CD4-positive, alpha-beta T cell (primary cell): ENCODE results near the gene PAPPA. TPM values are rescaled to one million over a fixed set of nuclear protein-coding genes. Genes with fewer than 3 reads are reported as not detected.

Experiments used
- ATAC-seq: fragments of 200-7000 bp; cut with Tn5 transposase; one replicate; pipeline ENCODE4 v1.10.0; 2022; ENCODE audit warnings: mild to moderate bottlenecking; ENCODE audit not compliant: poor library complexity
- CTCF ChIA-PET: fragments of 350-600 bp; sonication (Branson Sonifier 250); formaldehyde crosslinking; loops from one replicate; lab custom pipeline; 2021; ENCODE audit warnings: antibody characterized with exemption, inconsistent platforms; lab: Charles Lee
- POLR2A ChIA-PET: fragments of 350-600 bp; sonication (Branson Sonifier 250); formaldehyde crosslinking; loops from one replicate; lab custom pipeline; 2021; ENCODE audit warnings: antibody characterized with exemption, inconsistent platforms; lab: Charles Lee
- DNase-seq, 14 experiments: peaks; one replicate each; pipeline ENCODE4 v3.0.0-alpha.2; 2013 to 2020; ENCODE audit warnings: mixed read lengths in 2 of 14
- H3K27ac ChIP-seq, 2 donors: one replicate each; pipeline versions ENCODE4 v1.5.1 to v1.7.0; 2013; ENCODE audit warnings: low read length in 2 of 2, low read depth in 1 of 2, mild to moderate bottlenecking in 1 of 2
- H3K27me3 ChIP-seq, 2 experiments: 1 replicate in 1 of 2; 2 replicates in 1 of 2; pipeline versions ENCODE4 v1.6.1 to v1.7.0; 2013; ENCODE audit warnings: low read length in 2 of 2, control low read depth in 1 of 2, mild to moderate bottlenecking in 1 of 2, moderate library complexity in 1 of 2; ENCODE audit not compliant: insufficient read depth in 2 of 2, control insufficient read depth in 1 of 2
- H3K36me3 ChIP-seq: one replicate; pipeline ENCODE4 v1.6.1; 2013; ENCODE audit warnings: low read length, control low read depth; ENCODE audit not compliant: insufficient read depth
- H3K4me1 ChIP-seq: one replicate; pipeline ENCODE4 v1.6.1; 2013; ENCODE audit warnings: low read length, control low read depth; ENCODE audit not compliant: insufficient read depth
- H3K4me3 ChIP-seq: one replicate; pipeline ENCODE4 v1.5.1; 2013; ENCODE audit warnings: mild to moderate bottlenecking, low read length, moderate library complexity
- H3K9me3 ChIP-seq, 2 experiments: 1 replicate in 1 of 2; 2 replicates in 1 of 2; pipeline versions ENCODE4 v1.6.1 to v1.7.0; 2013; ENCODE audit warnings: low read length in 2 of 2, mild to moderate bottlenecking in 2 of 2, control low read depth in 1 of 2, moderate library complexity in 1 of 2; ENCODE audit not compliant: control insufficient read depth in 1 of 2, insufficient read depth in 1 of 2
- H3K27ac Mint-ChIP-seq: one replicate; pipeline ENCODE4 v1.8.0; 2020; ENCODE audit warnings: mixed read lengths
- H3K27me3 Mint-ChIP-seq: one replicate; pipeline ENCODE4 v1.8.0; 2021; ENCODE audit warnings: mixed read lengths
- H3K36me3 Mint-ChIP-seq: one replicate; pipeline ENCODE4 v1.8.0; 2021; ENCODE audit warnings: low read depth, mixed read lengths
- H3K4me1 Mint-ChIP-seq: one replicate; pipeline ENCODE4 v1.8.0; 2021; ENCODE audit warnings: low read depth, mixed read lengths
- H3K4me3 Mint-ChIP-seq: one replicate; pipeline ENCODE4 v1.8.0; 2020; ENCODE audit warnings: mild to moderate bottlenecking, mixed read lengths
- H3K9me3 Mint-ChIP-seq: one replicate; pipeline ENCODE4 v1.8.0; 2020; ENCODE audit warnings: mixed read lengths
- CTCF ChIP-seq: fragments of 200-600 bp; IDR thresholded peaks from one replicate; pipeline ENCODE4 v1.8.0; 2022; ENCODE audit warnings: antibody characterized with exemption, mild to moderate bottlenecking
- intact Hi-C, 2 experiments: fragments of 100-400 bp; cut with DNase I in 1 of 2; cut with micrococcal nuclease in 1 of 2; formaldehyde crosslinking; loops; one replicate each; pipeline versions ENCODE4 v1.15.1 to v1.9.0; 2023 to 2025; cut with DNase I, micrococcal nuclease
- total RNA-seq, 174 experiments: library from RNA in 2 of 174; stranded (reverse) in 2 of 174; gene quantifications; one replicate each; pipeline ENCODE4 v1.2.3 and lab custom pipeline; 2021 to 2026

Gene PAPPA
- total RNA-seq, 2 experiments from 2014 or later: 0.03 TPM; not detected in 1

GRCh38 chr9:116196806-116197205, 43.2 kb downstream of the PAPPA start:
- intact Hi-C loops: no loop called here
- CTCF ChIA-PET: no interaction called here

DNA sequence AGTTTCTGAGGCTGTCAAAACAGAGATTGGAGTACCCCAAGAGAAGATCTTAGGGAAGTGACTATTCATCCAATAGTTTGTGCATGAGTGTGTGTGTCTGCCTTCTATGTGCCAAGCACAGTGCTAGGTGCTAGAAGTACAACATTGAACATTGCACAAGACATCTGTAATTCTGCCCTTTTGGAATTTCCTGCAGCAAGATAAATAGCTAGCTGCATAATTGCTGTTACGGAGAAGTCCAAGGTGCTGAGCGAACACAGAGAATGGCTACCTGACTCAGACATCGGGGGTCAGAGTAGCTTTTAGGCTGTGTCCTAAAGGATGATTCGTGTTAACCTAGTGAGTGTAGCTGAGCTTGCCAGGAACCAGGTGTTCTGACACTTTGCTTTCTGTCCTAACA, 44.8 kb downstream of the PAPPA start:
- no peak overlapping the region for H3K27ac Mint-ChIP-seq
- no peak for ATAC-seq
- no peaks in the 10 kb centered on the region for H3K36me3 ChIP-seq
- intact Hi-C loops: no loop called here
- H3K9me3 ChIP-seq: no peaks in the 10 kb centered on the region
- H3K9me3 Mint-ChIP-seq: no peaks in the 10 kb centered on the region
- ChIA-PET CTCF (no interaction called here), POLR2A (no interaction called here)
- no peak for TF ChIP-seq CTCF
- no peaks in the 10 kb centered on the region for H3K36me3 Mint-ChIP-seq
- H3K27me3 Mint-ChIP-seq: no peaks in the 10 kb centered on the region
- no peak overlapping the region for H3K4me3 Mint-ChIP-seq
- H3K27me3 ChIP-seq: peaks cover 0 to 3% of the 10 kb centered on the region in 2 experiments
- no peaks in the 10 kb centered on the region for H3K4me1 ChIP-seq
- H3K27ac ChIP-seq: no peak overlapping the region
- no peak for DNase-seq
- H3K4me3 ChIP-seq: no peak overlapping the region
- H3K4me1 Mint-ChIP-seq: no peaks in the 10 kb centered on the region

More at GRCh38 chr9:116196806-116197205, 43.2 kb downstream of the PAPPA start:
- POLR2A ChIA-PET: no interaction called here
- Mint-ChIP-seq H3K4me1 (no peaks in the 10 kb centered on the region), H3K27me3 (no peaks in the 10 kb centered on the region), H3K9me3 (no peaks in the 10 kb centered on the region), H3K27ac (no peak overlapping the region), H3K36me3 (no peaks in the 10 kb centered on the region), H3K4me3 (no peak overlapping the region)
- H3K36me3 ChIP-seq: no peaks in the 10 kb centered on the region
- no peak overlapping the region for H3K27ac ChIP-seq
- no peak for TF ChIP-seq CTCF
- no peaks in the 10 kb centered on the region for H3K4me1 ChIP-seq
- H3K4me3 ChIP-seq: no peak overlapping the region
- no peaks in the 10 kb centered on the region for H3K9me3 ChIP-seq
- no peak for ATAC-seq
- peaks cover 0 to 2% of the 10 kb centered on the region in 2 experiments for H3K27me3 ChIP-seq
- DNase-seq: no peak

DNA sequence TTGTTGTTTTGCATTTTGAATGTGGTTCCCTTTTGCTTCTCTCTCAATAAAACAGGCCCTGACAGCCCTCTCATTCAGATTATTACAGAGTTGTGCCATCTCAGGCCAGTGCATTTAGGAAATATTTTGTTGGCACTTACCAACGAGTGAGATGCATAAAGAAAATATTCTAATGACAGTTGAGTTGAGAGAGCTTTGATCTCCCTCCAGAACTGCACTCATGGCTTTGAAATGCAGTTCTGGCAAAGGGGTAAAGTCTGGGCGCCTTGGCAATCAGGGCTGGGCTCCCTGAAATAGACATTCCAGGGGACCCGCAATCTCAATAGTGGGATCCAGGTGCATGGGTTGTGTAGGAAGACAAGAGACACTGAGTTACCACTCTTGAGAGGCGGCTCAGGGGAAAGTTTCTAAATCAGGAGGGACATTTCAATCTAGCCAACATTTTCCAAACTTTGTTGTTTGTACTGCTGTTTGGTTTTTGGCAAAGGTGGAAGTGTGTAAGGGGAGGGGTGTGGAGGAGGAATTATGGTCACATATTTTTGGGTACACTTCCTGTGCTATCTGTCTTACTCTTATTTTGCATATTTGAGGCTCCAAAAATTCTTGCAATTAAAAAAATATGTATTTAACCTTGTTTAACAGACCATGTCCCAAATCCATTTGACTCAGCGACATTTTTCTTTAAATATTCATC, 48.8 kb downstream of the PAPPA start:
- Histone ChIP-seq H3K9me3 (no peaks in the 10 kb centered on the region), H3K27ac (no peak overlapping the region), H3K4me3 (no peak overlapping the region), H3K36me3 (no peaks in the 10 kb centered on the region), H3K27me3 (peaks cover 0 to 3% of the 10 kb centered on the region in 2 experiments), H3K4me1 (no peaks in the 10 kb centered on the region)
- ATAC-seq: no peak
- Mint-ChIP-seq H3K27me3 (no peaks in the 10 kb centered on the region), H3K9me3 (peaks cover 2% of the 10 kb centered on the region), H3K27ac (no peak overlapping the region), H3K4me1 (no peaks in the 10 kb centered on the region), H3K36me3 (no peaks in the 10 kb centered on the region), H3K4me3 (no peak overlapping the region)
- no peak for TF ChIP-seq CTCF
- CTCF ChIA-PET: no interaction called here
- no peak for DNase-seq
- intact Hi-C loops: no loop called here
- POLR2A ChIA-PET: no interaction called here
